K562 (cell line): ENCODE results near the gene TMEM203. TPM values are rescaled to one million over a fixed set of nuclear protein-coding genes. Genes with fewer than 3 reads are reported as not detected.

ENCODE experiments used
- ATF1 ChIP-seq, 2 experiments: fragments of 450-650 bp in 1 of 2; IDR thresholded peaks; 2 replicates each; pipeline ENCODE4 v1.6.1; 2016; ENCODE audit warnings: missing compliant biosample characterization in 1 of 2, missing genetic modification characterization in 1 of 2
- ATF7 ChIP-seq: fragments of 450-650 bp; IDR thresholded peaks from 2 replicates; pipeline ENCODE4 v1.7.1; 2014; ENCODE audit warnings: mild to moderate bottlenecking, moderate library complexity
- BRD9 ChIP-seq: fragments of 450-650 bp; IDR thresholded peaks from 2 replicates; pipeline ENCODE4 v1.6.1; 2018; ENCODE audit warnings: low read depth; ENCODE audit not compliant: partially characterized antibody
- CCNT2 ChIP-seq: IDR thresholded peaks from 2 replicates; pipeline ENCODE4 v1.6.1; 2011; ENCODE audit warnings: borderline replicate concordance, low read depth, mild to moderate bottlenecking, moderate library complexity, mixed read lengths, low read length; ENCODE audit not compliant: insufficient read length; ENCODE audit errors: extremely low read depth
- CHD1 ChIP-seq: fragments of 200-600 bp; sonication (generic); IDR thresholded peaks from one replicate; pipeline ENCODE4 v1.6.1; 2012; ENCODE audit warnings: mild to moderate bottlenecking, moderate library complexity, low read length, inconsistent platforms
- IRF1 ChIP-seq: sonication (generic); formaldehyde crosslinking; IDR thresholded peaks from 2 replicates; pipeline ENCODE4 v1.8.0; 2022; ENCODE audit warnings: missing genetic modification reagents, mild to moderate bottlenecking, borderline replicate concordance
- NCOA1 ChIP-seq: fragments of 450-650 bp; IDR thresholded peaks from 2 replicates; pipeline ENCODE4 v1.6.1; 2016; ENCODE audit warnings: low read depth
- NELFE ChIP-seq: IDR thresholded peaks from 2 replicates; pipeline ENCODE4 v1.6.1; 2011; ENCODE audit warnings: mild to moderate bottlenecking; ENCODE audit not compliant: insufficient read depth, insufficient read length
- NONO ChIP-seq, 2 experiments: fragments of 200-400 bp in 1 of 2; fragments of 450-650 bp in 1 of 2; formaldehyde crosslinking in 1 of 2; IDR thresholded peaks; 2 replicates each; pipeline ENCODE4 v1.6.1; 2017; ENCODE audit warnings: low read depth in 2 of 2, mild to moderate bottlenecking in 2 of 2, moderate library complexity in 2 of 2, low read length in 1 of 2
- PBX2 ChIP-seq, 2 experiments: IDR thresholded peaks in 1 of 2; conservative IDR thresholded peaks in 1 of 2; 2 replicates each; pipeline ENCODE4 v1.6.1; 2016; ENCODE audit warnings: low read depth in 2 of 2, mild to moderate bottlenecking in 1 of 2, missing compliant biosample characterization in 1 of 2, missing genetic modification characterization in 1 of 2, moderate library complexity in 1 of 2
- TAL1 ChIP-seq: fragments of 450-650 bp; IDR thresholded peaks from 2 replicates; pipeline ENCODE4 v1.6.1; 2016; ENCODE audit warnings: mild to moderate bottlenecking
- TCF7 ChIP-seq: sonication (generic); IDR thresholded peaks from 2 replicates; pipeline ENCODE4 v1.6.1; 2016; ENCODE audit warnings: antibody characterized with exemption, borderline replicate concordance
- ZBTB7A ChIP-seq: IDR thresholded peaks from 2 replicates; pipeline ENCODE4 v1.6.1; 2011; ENCODE audit warnings: low read depth, mild to moderate bottlenecking, low read length, moderate library complexity, borderline replicate concordance; ENCODE audit not compliant: control insufficient read depth
- ZHX1 ChIP-seq: fragments of 150-350 bp; conservative IDR thresholded peaks from 2 replicates; pipeline ENCODE4 v1.6.1; 2014; ENCODE audit warnings: low read length
- ZNF217 ChIP-seq: sonication (generic); formaldehyde crosslinking; IDR thresholded peaks from 2 replicates; pipeline ENCODE4 v1.8.0; 2022; ENCODE audit warnings: mild to moderate bottlenecking, missing genetic modification reagents
- ZNF408 ChIP-seq: fragments of 250-450 bp; sonication (Bioruptor Pico); IDR thresholded peaks from 2 replicates; pipeline ENCODE4 v1.4.0; 2020; ENCODE audit warnings: low read depth, mild to moderate bottlenecking, moderate library complexity
- polyA plus RNA-seq, 8 experiments: library from polyadenylated mRNA; depleted of rRNA in 4 of 8; stranded (reverse) in 5 of 8; unstranded in 3 of 8; fragments of >200 nt; fragmentation: Nextera tagmentation in 2 of 8; fragmentation: Illumina TruSeq in 1 of 8; extraction: Ambion mirVana in 2 of 8; extraction: Trizol in 1 of 8; gene quantifications; 2 replicates each; pipeline versions ENCODE4 v1.2.1 to v1.2.3, GENCODE V29; 2011 to 2014; ENCODE audit warnings: inconsistent platforms in 1 of 8, missing spikeins in 1 of 8
- total RNA-seq, 7 experiments: library from RNA; depleted of rRNA in 6 of 7; stranded (reverse); fragments of >200 nt in 6 of 7; fragmentation: Illumina TruSeq in 2 of 7; extraction: Trizol in 2 of 7; gene quantifications; 2 replicates each; pipeline versions ENCODE4 v1.2.1 to v1.2.3, GENCODE V29; 2011 to 2021; ENCODE audit warnings: low replicate concordance in 1 of 7
- TF ChIP-seq, protein P1 (sequence below): sonication (generic); formaldehyde crosslinking; IDR thresholded peaks from 2 replicates; pipeline ENCODE4 v1.9.0; 2022; ENCODE audit warnings: mild to moderate bottlenecking, missing genetic modification reagents
- TF ChIP-seq, protein P2 (sequence below): sonication (generic); formaldehyde crosslinking; IDR thresholded peaks from 2 replicates; pipeline ENCODE4 v1.8.0; 2022; ENCODE audit warnings: missing genetic modification reagents, mild to moderate bottlenecking, moderate library complexity, borderline replicate concordance

TMEM203 gene
- total and polyA plus RNA-seq, 9 of the 15 experiments (the other 6 are each of a cell fraction or from before 2014, with no cell fraction given) = 8.8 to 59.5 (median 37.6) TPM

GRCh38 chr9:137241490-137242268 lies 36.2 kb upstream of the TMEM203 start (continued):
- TF ChIP-seq PBX2 (CRISPR knock-in tag; IDR thresholded peaks at IDR 0.05; ENCODE audit: low read depth) (no peak), PBX2 (tag; conservative IDR thresholded peaks at IDR 0.05; ENCODE audit: low read depth) (no peak), CCNT2 (peak; percentile 3), TCF7 (no peak), NCOA1 (no peak), ATF7 (no peak), ZNF408 (CRISPR knock-in tag) (no peak), ZBTB7A (peak; percentile 86; the same call in 1 of the 2 replicates), NONO (IDR thresholded peaks at IDR 0.05; ENCODE audit: low read depth in 2 of 2, low read length in 1 of 2) (no peak; a peak in 1 of 4 replicates), CHD1 (peak; percentile 19), ZNF217 (no peak), BRD9 (no peak), TAL1 (no peak), ZHX1 (no peak), NELFE (no peak), ATF1 (CRISPR knock-in tag; IDR thresholded peaks at IDR 0.05) (no peak), ATF1 (tag; IDR thresholded peaks at IDR 0.05) (no peak), IRF1 (CRISPR knock-in tag) (no peak)
- TF ChIP-seq, protein P1, sequence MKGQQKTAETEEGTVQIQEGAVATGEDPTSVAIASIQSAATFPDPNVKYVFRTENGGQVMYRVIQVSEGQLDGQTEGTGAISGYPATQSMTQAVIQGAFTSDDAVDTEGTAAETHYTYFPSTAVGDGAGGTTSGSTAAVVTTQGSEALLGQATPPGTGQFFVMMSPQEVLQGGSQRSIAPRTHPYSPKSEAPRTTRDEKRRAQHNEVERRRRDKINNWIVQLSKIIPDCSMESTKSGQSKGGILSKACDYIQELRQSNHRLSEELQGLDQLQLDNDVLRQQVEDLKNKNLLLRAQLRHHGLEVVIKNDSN = no peak; the same call in 1 of the 2 replicates
- TF ChIP-seq, protein P2, sequence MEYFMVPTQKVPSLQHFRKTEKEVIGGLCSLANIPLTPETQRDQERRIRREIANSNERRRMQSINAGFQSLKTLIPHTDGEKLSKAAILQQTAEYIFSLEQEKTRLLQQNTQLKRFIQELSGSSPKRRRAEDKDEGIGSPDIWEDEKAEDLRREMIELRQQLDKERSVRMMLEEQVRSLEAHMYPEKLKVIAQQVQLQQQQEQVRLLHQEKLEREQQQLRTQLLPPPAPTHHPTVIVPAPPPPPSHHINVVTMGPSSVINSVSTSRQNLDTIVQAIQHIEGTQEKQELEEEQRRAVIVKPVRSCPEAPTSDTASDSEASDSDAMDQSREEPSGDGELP (CRISPR knock-in tag) = peak; percentile 31; the same call in 1 of the 2 replicates
